CD4-positive, alpha-beta T cell treated with Interleukin-4 for 1 hour (primary cell): ENCODE measurements around the gene NSFL1C.

Source experiments
- DNase-seq, 2 donors: peaks; one replicate each; pipeline ENCODE4 v3.0.0-alpha.2; 2020 to 2022

NSFL1C gene

DNA sequence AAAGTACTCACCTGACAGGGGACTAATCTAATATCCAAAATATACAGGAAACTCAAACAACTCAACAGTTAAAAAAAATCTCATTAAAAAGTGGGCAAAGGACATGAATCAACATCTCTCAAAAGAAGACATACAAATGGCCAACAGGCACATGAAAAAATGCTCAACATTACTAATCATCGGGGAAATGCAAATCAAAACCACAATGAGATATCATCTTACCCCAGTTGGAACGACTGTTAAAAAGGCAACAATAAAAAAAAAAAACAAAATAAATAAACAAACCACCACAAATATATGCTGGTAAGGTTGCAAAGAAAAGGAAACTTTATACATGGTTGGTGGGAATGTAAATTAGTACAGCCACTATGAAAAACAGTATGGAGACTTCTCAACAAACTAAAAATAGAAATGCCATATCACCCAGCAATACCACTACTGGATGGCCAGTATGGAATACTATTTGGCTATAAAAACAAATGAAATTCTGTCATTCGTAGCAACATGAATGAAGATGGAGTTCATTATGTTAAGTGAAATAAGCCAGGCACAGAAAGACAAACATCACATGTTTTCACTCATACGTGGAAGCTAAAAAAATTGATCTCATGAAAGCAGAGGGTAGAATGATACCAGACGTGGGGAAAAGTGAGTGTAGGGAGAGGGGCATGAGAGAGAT lies 17.9 kb upstream of the NSFL1C start:
- DNase-seq = no peak

GRCh38 chr20:1479831-1480595 lies 13.4 kb upstream of the NSFL1C start:
- no peak for DNase-seq

DNA sequence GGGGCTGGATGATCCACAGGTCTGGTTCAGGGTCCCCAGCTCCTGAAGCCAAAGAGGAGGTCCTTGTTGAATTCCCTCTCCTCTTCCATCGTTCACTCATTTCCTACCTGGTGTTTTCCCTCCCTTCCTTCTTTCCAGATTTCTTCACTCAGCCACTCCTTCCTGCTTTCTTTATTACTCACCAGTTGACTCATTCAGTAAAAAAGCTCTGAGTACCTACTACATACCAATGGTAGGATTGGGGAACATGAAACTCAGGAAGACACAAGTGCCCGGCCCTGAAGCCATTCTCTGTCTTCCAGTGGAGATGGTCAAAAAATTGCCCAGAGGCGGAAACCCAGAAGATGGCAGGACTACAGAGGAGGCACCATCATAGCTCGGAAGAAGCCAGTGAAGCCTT lies 11.9 kb upstream of the NSFL1C start:
- DNase-seq = no peak

DNA sequence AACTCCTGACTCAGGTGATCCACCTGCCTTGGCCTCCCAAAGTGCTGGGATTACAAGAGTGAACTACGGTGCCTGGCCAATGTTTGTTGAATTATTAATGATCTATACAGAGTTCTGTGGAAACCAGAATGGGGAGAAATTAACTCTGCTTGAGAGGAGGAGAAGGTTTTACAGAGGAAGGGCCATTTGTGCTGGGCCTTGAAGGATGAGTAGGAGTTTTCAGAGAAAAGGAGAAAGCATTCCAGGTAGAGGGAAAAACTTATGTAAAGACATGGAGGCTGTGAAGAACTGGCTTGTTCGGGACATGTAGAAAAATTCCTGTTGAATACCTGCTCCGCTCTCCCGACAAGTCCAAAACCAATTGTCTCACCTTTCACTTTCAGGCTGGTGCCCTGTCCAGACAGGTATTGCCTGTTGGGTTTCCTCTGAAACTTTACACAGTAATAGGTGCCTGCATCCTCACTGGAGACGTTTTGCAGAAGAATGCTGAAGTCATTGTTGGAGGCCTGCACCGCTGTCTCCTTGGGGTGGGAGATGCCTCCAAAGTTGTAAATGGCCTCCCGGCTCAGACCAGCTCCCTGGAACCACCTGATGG lies 11.3 kb upstream of the NSFL1C start:
- no peak for DNase-seq

GRCh38 chr20:1474817-1475603 lies 8.4 kb upstream of the NSFL1C start:
- DNase-seq = no peak

DNA sequence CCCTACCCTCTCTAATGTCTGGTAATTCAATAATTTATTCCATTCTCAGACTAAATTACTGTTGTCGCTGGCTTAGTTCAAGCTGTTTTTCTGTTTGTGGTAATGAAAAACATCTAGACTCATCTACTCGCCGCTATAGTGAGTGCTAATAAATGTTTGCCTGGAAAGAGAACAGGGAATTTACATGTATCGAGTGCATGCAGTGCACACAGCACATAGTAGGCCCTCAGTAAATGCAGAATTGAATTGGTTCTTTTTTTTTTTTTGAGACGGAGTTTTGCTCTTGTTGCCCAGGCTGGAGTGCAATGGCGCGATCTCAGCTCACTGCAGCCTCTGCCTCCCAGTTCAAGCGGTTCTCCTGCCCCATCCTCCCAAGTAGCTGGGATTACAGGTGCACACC lies 7.7 kb upstream of the NSFL1C start:
- no peak for DNase-seq

DNA sequence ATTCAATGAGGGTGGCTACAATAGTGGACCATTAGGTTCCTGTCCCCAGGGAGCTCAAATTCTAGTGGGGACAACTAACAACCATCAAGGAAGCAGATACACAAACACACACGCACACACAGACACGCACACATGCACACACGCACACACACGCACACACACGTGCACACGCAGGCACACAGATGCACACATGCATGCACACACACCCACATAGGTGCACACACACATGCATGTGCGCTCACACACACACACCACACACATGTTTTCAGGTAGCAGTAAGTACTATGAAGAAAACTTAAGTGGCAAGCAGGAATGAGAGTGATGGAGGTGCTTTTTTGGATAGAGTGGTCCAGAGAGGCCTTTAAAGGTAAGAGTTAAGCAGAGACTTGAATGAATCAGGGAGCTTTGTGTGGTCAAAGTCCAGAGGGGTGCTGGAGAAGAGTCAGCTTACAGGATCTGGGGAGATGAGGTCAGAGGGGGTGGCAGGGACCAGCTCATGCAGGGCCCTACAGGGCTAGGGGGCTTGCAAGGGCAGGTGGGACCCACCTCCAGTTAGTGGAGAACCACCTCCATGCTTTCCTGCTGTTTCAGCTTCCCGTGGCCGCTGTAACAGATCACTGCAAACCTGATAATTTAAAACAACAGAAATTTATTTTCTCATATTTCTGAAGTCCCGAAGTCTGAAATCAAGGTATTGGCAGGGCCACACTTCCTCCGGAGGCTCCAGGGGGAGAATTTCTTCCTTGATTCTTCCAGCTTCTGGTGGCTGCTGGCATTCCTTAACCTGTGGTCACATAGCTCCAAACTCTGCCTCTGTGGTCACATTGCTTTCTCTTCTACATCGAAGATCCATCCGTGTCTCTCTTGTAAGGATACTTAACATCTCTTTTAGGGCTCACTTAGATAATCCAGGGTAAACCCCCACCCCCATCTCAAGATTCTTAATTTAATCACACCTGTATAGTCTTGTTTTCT lies 6.9 kb upstream of the NSFL1C start:
- DNase-seq = no peak

- DNase-seq = peak; percentile 7 to 39
These were observed 6.1 kb upstream of the NSFL1C start for GRCh38 chr20:1472556-1473245.

- DNase-seq = no peak
These were observed 4.6 kb upstream of the NSFL1C start for GRCh38 chr20:1471242-1471641.

- peak; percentile 13 to 38 for DNase-seq
These were observed 3.4 kb upstream of the NSFL1C start for GRCh38 chr20:1469925-1470571.

- DNase-seq = no peak
These were observed 2.8 kb upstream of the NSFL1C start for GRCh38 chr20:1469306-1469905.

- no peak for DNase-seq
These were observed 1.5 kb upstream of the NSFL1C start for GRCh38 chr20:1468117-1468624.

- DNase-seq = peak; percentile 31 to 71
These were observed 887 bp upstream of the NSFL1C start for GRCh38 chr20:1467355-1468116.

GRCh38 chr20:1467082-1467354 lies 369 bp upstream of the NSFL1C start:
- no peak for DNase-seq

- no peak for DNase-seq
These were observed 1.0 kb downstream of the NSFL1C start for GRCh38 chr20:1465470-1466210.

- DNase-seq = no peak
These were observed 2.6 kb downstream of the NSFL1C start for GRCh38 chr20:1463971-1464570.

GRCh38 chr20:1462834-1463233 lies 3.8 kb downstream of the NSFL1C start:
- DNase-seq = no peak

DNA sequence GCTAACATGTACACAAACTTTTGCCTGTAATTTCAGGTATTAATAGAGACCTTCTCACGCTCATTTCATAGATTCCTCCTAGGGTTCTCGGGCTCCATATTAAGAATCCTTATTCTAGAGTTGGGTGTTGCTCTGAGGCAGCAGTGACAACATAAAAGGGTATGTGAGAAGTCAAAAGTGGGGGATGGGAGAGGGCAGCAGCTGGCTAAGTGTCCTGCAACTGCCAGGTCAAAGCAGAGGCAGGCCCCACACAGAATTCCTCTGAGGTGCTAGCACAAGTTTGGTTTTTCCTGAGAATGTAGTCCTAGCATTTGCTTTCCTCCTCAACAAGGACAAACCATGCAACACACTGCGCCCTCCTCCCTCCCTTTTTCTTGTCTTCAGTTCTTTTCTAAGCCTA lies 4.6 kb downstream of the NSFL1C start:
- DNase-seq = no peak

DNA sequence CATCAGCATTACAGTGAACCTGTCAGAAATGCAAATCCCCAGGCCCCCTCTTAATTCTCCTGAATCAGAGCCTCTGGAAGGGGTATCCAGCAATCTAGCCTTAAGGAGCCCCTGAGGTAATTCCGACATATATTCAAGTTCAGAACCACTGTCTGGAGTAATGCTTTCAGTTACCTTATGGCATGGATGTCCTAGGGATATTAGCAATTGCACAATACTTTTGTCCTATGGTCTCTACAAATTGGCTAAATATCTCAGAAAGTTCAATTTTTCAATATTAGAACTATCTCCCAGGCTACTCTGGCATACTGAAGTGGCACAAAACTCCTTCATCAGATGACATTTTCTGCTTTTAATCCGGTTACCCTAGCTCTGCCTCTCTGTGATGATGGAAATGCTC lies 6.4 kb downstream of the NSFL1C start:
- DNase-seq = no peak
